HepG2 (cell line): ENCODE data around the gene KCTD5. TPM values are rescaled to one million over a fixed set of nuclear protein-coding genes. Genes with fewer than 3 reads are reported as not detected.

ENCODE experiments used
- ATM ChIP-seq: fragments of 450-650 bp; IDR thresholded peaks from 2 replicates; pipeline ENCODE4 v1.7.1; 2017; ENCODE audit warnings: mild to moderate bottlenecking, borderline replicate concordance
- DMTF1 ChIP-seq: sonication (generic); formaldehyde crosslinking; IDR thresholded peaks from 2 replicates; pipeline ENCODE4 v1.4.0; 2020; ENCODE audit warnings: mild to moderate bottlenecking, missing genetic modification reagents
- DR1 ChIP-seq: sonication (generic); formaldehyde crosslinking; IDR thresholded peaks from 2 replicates; pipeline ENCODE4 v1.8.0; 2021; ENCODE audit warnings: mild to moderate bottlenecking, missing genetic modification reagents, inconsistent platforms
- IKZF5 ChIP-seq: IDR thresholded peaks from 2 replicates; pipeline ENCODE4 v1.6.1; 2018; ENCODE audit warnings: missing genetic modification reagents, mild to moderate bottlenecking, missing compliant biosample characterization
- PATZ1 ChIP-seq: sonication (generic); formaldehyde crosslinking; IDR thresholded peaks from 2 replicates; pipeline ENCODE4 v1.4.0; 2020; ENCODE audit warnings: missing genetic modification reagents
- SNAPC2 ChIP-seq: sonication (generic); formaldehyde crosslinking; IDR thresholded peaks from 2 replicates; pipeline ENCODE4 v1.8.1; 2022; ENCODE audit warnings: mild to moderate bottlenecking, missing genetic modification reagents
- TCF7L2 ChIP-seq: IDR thresholded peaks from 2 replicates; pipeline ENCODE4 v1.6.1; 2011; ENCODE audit warnings: mild to moderate bottlenecking, low read depth, low read length, moderate library complexity
- U2AF2 ChIP-seq: fragments of 200-400 bp; formaldehyde crosslinking; IDR thresholded peaks from 2 replicates; pipeline ENCODE4 v1.6.1; 2017; ENCODE audit warnings: low read depth, mild to moderate bottlenecking, low read length
- ZBTB1 ChIP-seq: sonication (generic); formaldehyde crosslinking; IDR thresholded peaks from 2 replicates; pipeline ENCODE4 v1.4.0; 2020; ENCODE audit warnings: missing genetic modification reagents, borderline replicate concordance
- ZNF260 ChIP-seq: sonication (generic); formaldehyde crosslinking; IDR thresholded peaks from 2 replicates; pipeline ENCODE4 v1.4.0; 2020; ENCODE audit warnings: missing genetic modification reagents, low read depth, mild to moderate bottlenecking, borderline replicate concordance
- ZNF556 ChIP-seq: sonication (generic); formaldehyde crosslinking; IDR thresholded peaks from 2 replicates; pipeline ENCODE4 v1.4.0; 2020; ENCODE audit warnings: mild to moderate bottlenecking, missing genetic modification reagents, borderline replicate concordance
- ZNF619 ChIP-seq: sonication (generic); formaldehyde crosslinking; IDR thresholded peaks from 2 replicates; pipeline ENCODE4 v1.4.0; 2020; ENCODE audit warnings: mild to moderate bottlenecking, missing genetic modification reagents
- ZNF703 ChIP-seq: sonication (generic); formaldehyde crosslinking; IDR thresholded peaks from 2 replicates; pipeline ENCODE4 v1.5.1; 2020; ENCODE audit warnings: missing genetic modification reagents, mild to moderate bottlenecking, moderate library complexity, borderline replicate concordance
- ZNF841 ChIP-seq: sonication (generic); formaldehyde crosslinking; IDR thresholded peaks from 2 replicates; pipeline ENCODE4 v1.8.1; 2023; ENCODE audit warnings: missing genetic modification reagents, borderline replicate concordance
- polyA plus RNA-seq, 8 experiments: library from polyadenylated mRNA; depleted of rRNA in 3 of 8; stranded (reverse) in 7 of 8; unstranded in 1 of 8; fragments of >200 nt; fragmentation: Illumina TruSeq in 4 of 8; extraction: Trizol in 4 of 8; gene quantifications; 2 replicates each; pipeline versions ENCODE4 v1.2.1 to v1.2.3, GENCODE V29; 2011 to 2016; ENCODE audit warnings: low read depth in 4 of 8, missing spikeins in 1 of 8, mixed read lengths in 1 of 8; ENCODE audit not compliant: insufficient read depth in 1 of 8
- total RNA-seq, 5 experiments: library from RNA; depleted of rRNA; stranded (reverse); fragments of >200 nt; fragmentation: Illumina TruSeq; extraction: Trizol; gene quantifications; 2 replicates each; pipeline ENCODE4 v1.2.3, GENCODE V29; 2016; ENCODE audit warnings: low read depth in 1 of 5
- TF ChIP-seq, protein P1 (sequence below): IDR thresholded peaks from 2 replicates; pipeline ENCODE4 v1.6.1; 2016; ENCODE audit warnings: missing compliant biosample characterization, missing genetic modification reagents, borderline replicate concordance
- TF ChIP-seq, protein P2 (sequence below): sonication (generic); formaldehyde crosslinking; IDR thresholded peaks from 2 replicates; pipeline ENCODE4 v1.4.0; 2020; ENCODE audit warnings: missing genetic modification reagents

KCTD5 gene
- total and polyA plus RNA-seq, 2 of the 13 experiments (the other 11 are each of a cell fraction or from before 2014, with no cell fraction given), result 25.4 to 29.8 TPM

- TF ChIP-seq, protein P1, sequence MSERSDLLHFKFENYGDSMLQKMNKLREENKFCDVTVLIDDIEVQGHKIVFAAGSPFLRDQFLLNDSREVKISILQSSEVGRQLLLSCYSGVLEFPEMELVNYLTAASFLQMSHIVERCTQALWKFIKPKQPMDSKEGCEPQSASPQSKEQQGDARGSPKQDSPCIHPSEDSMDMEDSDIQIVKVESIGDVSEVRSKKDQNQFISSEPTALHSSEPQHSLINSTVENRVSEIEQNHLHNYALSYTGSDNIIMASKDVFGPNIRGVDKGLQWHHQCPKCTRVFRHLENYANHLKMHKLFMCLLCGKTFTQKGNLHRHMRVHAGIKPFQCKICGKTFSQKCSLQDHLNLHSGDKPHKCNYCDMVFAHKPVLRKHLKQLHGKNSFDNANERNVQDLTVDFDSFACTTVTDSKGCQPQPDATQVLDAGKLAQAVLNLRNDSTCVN, result no peak
- TF ChIP-seq ZNF841 (no peak), U2AF2 (no peak), ZNF703 (CRISPR knock-in tag) (0 out of 2 replicates have a peak, but pooled peaks have one; percentile 65), SNAPC2 (no peak), PATZ1 (peak; percentile 88), ZNF619 (no peak), ZNF260 (CRISPR knock-in tag) (no peak), ZNF556 (no peak), ATM (no peak), DMTF1 (CRISPR knock-in tag) (no peak), ZBTB1 (CRISPR knock-in tag) (no peak), DR1 (CRISPR knock-in tag) (peak; percentile 31; the same call in 1 of the 2 replicates), TCF7L2 (no peak), IKZF5 (peak; percentile 67; the same call in 1 of the 2 replicates)
- TF ChIP-seq, protein P2, sequence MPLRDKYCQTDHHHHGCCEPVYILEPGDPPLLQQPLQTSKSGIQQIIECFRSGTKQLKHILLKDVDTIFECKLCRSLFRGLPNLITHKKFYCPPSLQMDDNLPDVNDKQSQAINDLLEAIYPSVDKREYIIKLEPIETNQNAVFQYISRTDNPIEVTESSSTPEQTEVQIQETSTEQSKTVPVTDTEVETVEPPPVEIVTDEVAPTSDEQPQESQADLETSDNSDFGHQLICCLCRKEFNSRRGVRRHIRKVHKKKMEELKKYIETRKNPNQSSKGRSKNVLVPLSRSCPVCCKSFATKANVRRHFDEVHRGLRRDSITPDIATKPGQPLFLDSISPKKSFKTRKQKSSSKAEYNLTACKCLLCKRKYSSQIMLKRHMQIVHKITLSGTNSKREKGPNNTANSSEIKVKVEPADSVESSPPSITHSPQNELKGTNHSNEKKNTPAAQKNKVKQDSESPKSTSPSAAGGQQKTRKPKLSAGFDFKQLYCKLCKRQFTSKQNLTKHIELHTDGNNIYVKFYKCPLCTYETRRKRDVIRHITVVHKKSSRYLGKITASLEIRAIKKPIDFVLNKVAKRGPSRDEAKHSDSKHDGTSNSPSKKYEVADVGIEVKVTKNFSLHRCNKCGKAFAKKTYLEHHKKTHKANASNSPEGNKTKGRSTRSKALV (CRISPR knock-in tag), result no peak
Measured at GRCh38 chr16:2720719-2721633, 38.7 kb downstream of the KCTD5 start (continued).
